Measurements from ENCODE around the gene OR56A3.

DNA sequence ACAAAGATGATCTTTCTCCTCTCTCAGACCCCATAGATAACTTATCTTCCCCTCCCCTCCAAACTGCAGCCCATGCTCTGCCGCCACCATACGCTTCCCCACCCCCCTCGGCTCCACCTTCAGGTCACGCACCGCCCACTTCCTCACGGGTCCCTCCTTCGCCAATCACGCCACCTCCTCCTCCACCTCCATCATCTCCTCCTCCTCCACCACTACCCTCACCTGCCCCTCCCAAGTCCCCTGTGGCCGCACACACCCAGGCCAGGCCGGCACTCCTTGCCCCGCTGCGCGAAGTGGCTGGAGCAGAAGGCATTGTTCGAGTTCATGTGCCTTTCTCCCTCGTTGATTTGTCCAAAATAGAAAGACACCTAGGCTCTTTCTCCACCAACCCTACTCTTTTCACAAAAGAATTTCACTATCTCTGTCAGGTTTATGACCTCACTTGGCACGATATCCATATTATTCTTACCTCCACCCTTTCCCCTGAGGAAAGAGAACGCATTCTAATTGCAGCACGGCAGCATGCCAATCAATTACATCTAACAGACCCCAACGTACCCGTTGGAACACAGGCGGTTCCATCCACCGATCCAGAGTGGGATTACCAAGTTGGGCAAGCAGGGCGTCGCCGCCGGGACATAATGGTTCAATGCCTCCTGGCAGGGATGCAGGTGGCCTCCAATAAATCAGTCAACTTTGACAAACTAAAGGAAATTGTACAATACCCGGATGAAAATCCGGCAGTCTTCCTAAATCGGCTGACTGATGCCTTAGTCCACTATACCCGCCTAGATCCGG is 12.3 kb upstream of the OR56A3 start:
- TF ChIP-seq, protein P1, sequence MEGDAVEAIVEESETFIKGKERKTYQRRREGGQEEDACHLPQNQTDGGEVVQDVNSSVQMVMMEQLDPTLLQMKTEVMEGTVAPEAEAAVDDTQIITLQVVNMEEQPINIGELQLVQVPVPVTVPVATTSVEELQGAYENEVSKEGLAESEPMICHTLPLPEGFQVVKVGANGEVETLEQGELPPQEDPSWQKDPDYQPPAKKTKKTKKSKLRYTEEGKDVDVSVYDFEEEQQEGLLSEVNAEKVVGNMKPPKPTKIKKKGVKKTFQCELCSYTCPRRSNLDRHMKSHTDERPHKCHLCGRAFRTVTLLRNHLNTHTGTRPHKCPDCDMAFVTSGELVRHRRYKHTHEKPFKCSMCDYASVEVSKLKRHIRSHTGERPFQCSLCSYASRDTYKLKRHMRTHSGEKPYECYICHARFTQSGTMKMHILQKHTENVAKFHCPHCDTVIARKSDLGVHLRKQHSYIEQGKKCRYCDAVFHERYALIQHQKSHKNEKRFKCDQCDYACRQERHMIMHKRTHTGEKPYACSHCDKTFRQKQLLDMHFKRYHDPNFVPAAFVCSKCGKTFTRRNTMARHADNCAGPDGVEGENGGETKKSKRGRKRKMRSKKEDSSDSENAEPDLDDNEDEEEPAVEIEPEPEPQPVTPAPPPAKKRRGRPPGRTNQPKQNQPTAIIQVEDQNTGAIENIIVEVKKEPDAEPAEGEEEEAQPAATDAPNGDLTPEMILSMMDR (IDR thresholded peaks at IDR 0.05), result no peak
- TF ChIP-seq POLR2AphosphoS5 (IDR thresholded peaks at IDR 0.05; ENCODE audit: low read depth, low read length), result no peak

Data from Panc1 (cell line).